Neural progenitor cell (in vitro differentiated cells): ENCODE results near the gene TRIM31. TPM values are rescaled to one million over a fixed set of nuclear protein-coding genes. Genes with fewer than 3 reads are reported as not detected.

Experiments used
- DNase-seq: peaks from one replicate; pipeline ENCODE4 v3.0.0-alpha.2; 2016; ENCODE audit warnings: low spot score
- H2AFZ ChIP-seq: fragments of 200-600 bp; sonication (generic); replicated peaks from 2 replicates; pipeline ENCODE4 v1.6.1; 2016; ENCODE audit warnings: antibody characterized with exemption
- H3F3A ChIP-seq: fragments of 200-600 bp; sonication (generic); 2 replicates; pipeline ENCODE4 v1.6.1; 2016; ENCODE audit warnings: antibody characterized with exemption, low read depth
- H3K27ac ChIP-seq: fragments of 200-600 bp; sonication (generic); 2 replicates; pipeline ENCODE4 v1.5.1; 2016; ENCODE audit warnings: mild to moderate bottlenecking
- H3K27me3 ChIP-seq: fragments of 200-600 bp; sonication (generic); 2 replicates; pipeline ENCODE4 v1.6.1; 2016; ENCODE audit warnings: mild to moderate bottlenecking, moderate library complexity
- H3K36me3 ChIP-seq: fragments of 200-600 bp; sonication (generic); 2 replicates; pipeline ENCODE4 v1.5.1; 2016
- H3K4me1 ChIP-seq: fragments of 200-600 bp; sonication (generic); 2 replicates; pipeline ENCODE4 v1.6.1; 2016; ENCODE audit warnings: mixed run types
- H3K4me2 ChIP-seq: fragments of 200-600 bp; sonication (generic); 2 replicates; pipeline ENCODE4 v1.6.1; 2016
- H3K4me3 ChIP-seq: fragments of 200-600 bp; sonication (generic); 2 replicates; pipeline ENCODE4 v1.5.1; 2016
- H3K79me2 ChIP-seq: fragments of 200-600 bp; sonication (generic); 2 replicates; pipeline ENCODE4 v1.6.1; 2016; ENCODE audit warnings: low read depth
- H3K9ac ChIP-seq: fragments of 200-600 bp; sonication (generic); 2 replicates; pipeline ENCODE4 v1.6.1; 2016
- H3K9me3 ChIP-seq: fragments of 200-600 bp; sonication (generic); 2 replicates; pipeline ENCODE4 v1.5.1; 2016; ENCODE audit warnings: low read depth
- H4K20me1 ChIP-seq: fragments of 200-600 bp; sonication (generic); 2 replicates; pipeline ENCODE4 v1.6.1; 2016; ENCODE audit warnings: low read depth
- H3K27ac Mint-ChIP-seq: 3 replicates; pipeline ENCODE4 v1.8.0; 2021; ENCODE audit warnings: mixed read lengths
- H3K27me3 Mint-ChIP-seq: 2 replicates; pipeline ENCODE4 v1.8.0; 2022; ENCODE audit warnings: low read depth, mild to moderate bottlenecking, inconsistent platforms, moderate library complexity, mixed read lengths; ENCODE audit not compliant: insufficient read depth
- H3K36me3 Mint-ChIP-seq: 3 replicates; pipeline ENCODE4 v1.8.0; 2021; ENCODE audit warnings: mixed read lengths
- H3K4me1 Mint-ChIP-seq: 3 replicates; pipeline ENCODE4 v1.8.0; 2021; ENCODE audit warnings: mixed read lengths
- H3K4me3 Mint-ChIP-seq: 3 replicates; pipeline ENCODE4 v1.8.0; 2021; ENCODE audit warnings: mild to moderate bottlenecking, moderate library complexity, mixed read lengths
- H3K9me3 Mint-ChIP-seq: 3 replicates; pipeline ENCODE4 v1.8.0; 2020; ENCODE audit warnings: mixed read lengths
- EZH2 ChIP-seq: fragments of 200-600 bp; sonication (generic); IDR thresholded peaks from 2 replicates; pipeline ENCODE4 v1.6.1; 2017; ENCODE audit warnings: antibody characterized with exemption, mild to moderate bottlenecking, moderate library complexity
- EZH2phosphoT487 ChIP-seq: fragments of 200-600 bp; sonication (generic); IDR thresholded peaks from 2 replicates; pipeline ENCODE4 v1.6.1; 2017; ENCODE audit warnings: antibody characterized with exemption
- total RNA-seq: library from RNA; depleted of rRNA; stranded (reverse); fragments of >200 nt; gene quantifications from 2 replicates; pipeline ENCODE4 v1.2.3, GENCODE V29; 2015; ENCODE audit warnings: low replicate concordance
- TF ChIP-seq, protein P1 (sequence below): fragments of 200-600 bp; sonication (generic); IDR thresholded peaks from 2 replicates; pipeline ENCODE4 v1.5.1; 2017; ENCODE audit warnings: antibody characterized with exemption, mild to moderate bottlenecking

The TRIM31 gene
- not detected in 2 replicates for total RNA-seq

DNA sequence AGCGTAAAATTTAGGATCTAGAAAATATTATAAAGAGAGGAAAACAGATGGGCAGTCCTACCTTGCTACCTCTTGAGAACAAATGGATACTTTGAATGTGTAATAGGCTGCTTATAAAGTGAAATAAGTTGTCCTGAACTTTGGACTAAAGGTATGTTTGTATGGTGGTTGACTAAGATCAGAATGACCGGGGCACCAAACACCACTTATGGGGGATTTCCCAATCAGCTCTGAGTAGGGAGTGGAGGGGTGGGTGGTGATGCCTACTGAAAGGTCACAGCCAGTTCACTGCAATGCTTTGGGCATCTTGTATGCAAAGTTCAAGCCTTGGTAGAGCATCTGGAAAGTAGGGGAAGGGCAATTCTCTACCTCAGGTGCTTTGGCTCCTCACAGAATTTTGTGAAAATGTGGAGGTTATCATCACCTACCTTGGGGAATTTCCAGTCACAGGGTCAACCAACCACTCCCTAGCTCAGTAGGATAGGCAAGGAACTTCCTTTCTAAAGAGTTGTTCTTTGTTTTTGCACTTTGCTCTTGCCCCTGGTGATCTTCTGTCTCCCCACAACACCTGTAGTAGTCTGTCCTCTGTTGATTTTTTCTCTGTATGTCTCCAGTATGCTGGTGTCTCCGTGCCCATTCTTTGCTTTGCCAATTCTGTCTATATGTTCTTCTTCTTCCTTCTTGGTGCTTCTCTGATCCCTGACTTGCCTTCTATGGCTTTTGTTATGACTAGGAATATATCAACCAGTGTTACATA is at the start of gene TRIM31:
TSS of gene TRIM31 (minus strand) at position 88 of the 757 bp plus-strand sequence. CDS start 285 bp downstream, outside the sequence.
- no peak for DNase-seq
- Mint-ChIP-seq H3K27ac (no peak within 1 kb of the TSS), H3K4me1 (no peaks in the 10 kb centered on the region), H3K36me3 (no peaks in the 10 kb centered on the region), H3K27me3 (peaks cover 19% of the 10 kb centered on the region), H3K9me3 (no peaks in the 10 kb centered on the region), H3K4me3 (no peak within 1 kb of the TSS)
- H3K79me2 ChIP-seq: no peaks in the 10 kb centered on the region
- TF ChIP-seq, protein P1, sequence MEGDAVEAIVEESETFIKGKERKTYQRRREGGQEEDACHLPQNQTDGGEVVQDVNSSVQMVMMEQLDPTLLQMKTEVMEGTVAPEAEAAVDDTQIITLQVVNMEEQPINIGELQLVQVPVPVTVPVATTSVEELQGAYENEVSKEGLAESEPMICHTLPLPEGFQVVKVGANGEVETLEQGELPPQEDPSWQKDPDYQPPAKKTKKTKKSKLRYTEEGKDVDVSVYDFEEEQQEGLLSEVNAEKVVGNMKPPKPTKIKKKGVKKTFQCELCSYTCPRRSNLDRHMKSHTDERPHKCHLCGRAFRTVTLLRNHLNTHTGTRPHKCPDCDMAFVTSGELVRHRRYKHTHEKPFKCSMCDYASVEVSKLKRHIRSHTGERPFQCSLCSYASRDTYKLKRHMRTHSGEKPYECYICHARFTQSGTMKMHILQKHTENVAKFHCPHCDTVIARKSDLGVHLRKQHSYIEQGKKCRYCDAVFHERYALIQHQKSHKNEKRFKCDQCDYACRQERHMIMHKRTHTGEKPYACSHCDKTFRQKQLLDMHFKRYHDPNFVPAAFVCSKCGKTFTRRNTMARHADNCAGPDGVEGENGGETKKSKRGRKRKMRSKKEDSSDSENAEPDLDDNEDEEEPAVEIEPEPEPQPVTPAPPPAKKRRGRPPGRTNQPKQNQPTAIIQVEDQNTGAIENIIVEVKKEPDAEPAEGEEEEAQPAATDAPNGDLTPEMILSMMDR: no peak
- TF ChIP-seq EZH2: no peak
- no peak for TF ChIP-seq EZH2phosphoT487
- H3K4me2 ChIP-seq: no peak within 1 kb of the TSS
- no peaks in the 10 kb centered on the region for H3K4me1 ChIP-seq
- no peaks in the 10 kb centered on the region for H3K36me3 ChIP-seq
- no peak within 1 kb of the TSS for H3K9ac ChIP-seq
- H3F3A ChIP-seq: no peaks in the 10 kb centered on the region
- no peak within 1 kb of the TSS for H3K4me3 ChIP-seq
- H3K9me3 ChIP-seq: no peaks in the 10 kb centered on the region
- no peak within 1 kb of the TSS for H2AFZ ChIP-seq
- H3K27me3 ChIP-seq: peaks cover 89% of the 10 kb centered on the region
- H3K27ac ChIP-seq: no peak within 1 kb of the TSS
- no peaks in the 10 kb centered on the region for H4K20me1 ChIP-seq

GRCh38 chr6:30162265-30163089 is 49.6 kb upstream of the TRIM31 start:
- no peaks in the 10 kb centered on the region for H3K36me3 Mint-ChIP-seq
- Histone ChIP-seq H3K4me3 (no peak overlapping the region), H3K4me1 (no peaks in the 10 kb centered on the region)

GRCh38 chr6:30160785-30161531 is 48.1 kb upstream of the TRIM31 start, which contains the start of gene TRIM10:
TRIM10 (minus strand) TSS chr6:30161211; CDS start chr6:30160858, 353 bp downstream.
- H3K4me2 ChIP-seq: no peak within 1 kb of the TSS
- H3K9me3 ChIP-seq: no peaks in the 10 kb centered on the region
- no peaks in the 10 kb centered on the region for H3K36me3 ChIP-seq
- no peak within 1 kb of the TSS for H3K27ac ChIP-seq
- Mint-ChIP-seq H3K4me1 (no peaks in the 10 kb centered on the region), H3K36me3 (no peaks in the 10 kb centered on the region), H3K4me3 (no peak within 1 kb of the TSS), H3K27me3 (peaks cover 13% of the 10 kb centered on the region), H3K9me3 (no peaks in the 10 kb centered on the region), H3K27ac (no peak within 1 kb of the TSS)
- no peaks in the 10 kb centered on the region for H3K4me1 ChIP-seq
- no peak for DNase-seq
- no peaks in the 10 kb centered on the region for H4K20me1 ChIP-seq
- H3F3A ChIP-seq: no peaks in the 10 kb centered on the region
- no peak within 1 kb of the TSS for H3K9ac ChIP-seq
- H3K27me3 ChIP-seq: peaks cover 23% of the 10 kb centered on the region
- H2AFZ ChIP-seq: no peak within 1 kb of the TSS
- H3K4me3 ChIP-seq: no peak within 1 kb of the TSS
- H3K79me2 ChIP-seq: no peaks in the 10 kb centered on the region
- TF ChIP-seq EZH2 (no peak), EZH2phosphoT487 (no peak)
- TF ChIP-seq, protein P1: no peak

More at GRCh38 chr6:30162265-30163089, 49.6 kb upstream of the TRIM31 start:
- Mint-ChIP-seq H3K27ac (no peak overlapping the region), H3K27me3 (peaks cover 13% of the 10 kb centered on the region), H3K9me3 (no peaks in the 10 kb centered on the region), H3K4me1 (no peaks in the 10 kb centered on the region), H3K4me3 (peak overlapping the region; percentile 1)
- Histone ChIP-seq H3K9ac (no peak overlapping the region), H3F3A (no peaks in the 10 kb centered on the region), H3K9me3 (no peaks in the 10 kb centered on the region), H2AFZ (no peak overlapping the region), H3K79me2 (no peaks in the 10 kb centered on the region), H3K36me3 (no peaks in the 10 kb centered on the region), H4K20me1 (no peaks in the 10 kb centered on the region), H3K27ac (no peak overlapping the region), H3K4me2 (no peak overlapping the region), H3K27me3 (peaks cover 36% of the 10 kb centered on the region)
- no peak for DNase-seq
- TF ChIP-seq, protein P1: no peak
- TF ChIP-seq EZH2: no peak
- TF ChIP-seq EZH2phosphoT487: no peak
